Measurements from ENCODE around the gene UBR7.

- no peak for TF ChIP-seq CTCF (IDR thresholded peaks at IDR 0.05; ENCODE audit: low read length)
- no peak for TF ChIP-seq EZH2 (optimal IDR thresholded peaks at IDR 0.05; ENCODE audit: low read depth, low read length)
Observed at GRCh38 chr14:93274055-93274806, 67.2 kb downstream of the UBR7 start.

Data from MM.1S (cell line).